ENCODE results near the gene ZNF292. TPM values are rescaled to one million over a fixed set of nuclear protein-coding genes. Genes with fewer than 3 reads are reported as not detected.

Gene ZNF292
- total RNA-seq, 1 donor from 2014 or later = 28.2 TPM

GRCh38 chr6:87264481-87264880, 109.1 kb downstream of the ZNF292 start:
- H3K27me3 ChIP-seq (ENCODE audit: low read depth) = no peaks in the 10 kb centered on the region
- no peaks in the 10 kb centered on the region for H3K9me3 ChIP-seq (replicated peaks)
- DNase-seq = no peak
- no peak overlapping the region for H3K27ac ChIP-seq (replicated peaks)
- intact Hi-C loops (cut with micrococcal nuclease) = no loop called here
- no peak for TF ChIP-seq CTCF (IDR thresholded peaks at IDR 0.05; ENCODE audit: borderline replicate concordance)
- no peaks in the 10 kb centered on the region for H3K36me3 ChIP-seq
- no peaks in the 10 kb centered on the region for H3K4me1 ChIP-seq
- no peak overlapping the region for H3K4me3 ChIP-seq

GRCh38 chr6:87274660-87275274, 119.4 kb downstream of the ZNF292 start:
- Histone ChIP-seq H3K4me1 (peaks cover 18% of the 10 kb centered on the region), H3K4me3 (no peak overlapping the region), H3K9me3 (replicated peaks) (no peaks in the 10 kb centered on the region), H3K27me3 (ENCODE audit: low read depth) (no peaks in the 10 kb centered on the region), H3K27ac (replicated peaks) (no peak overlapping the region), H3K36me3 (no peaks in the 10 kb centered on the region)
- no peak for DNase-seq
- no peak for TF ChIP-seq CTCF (IDR thresholded peaks at IDR 0.05; ENCODE audit: borderline replicate concordance)
- intact Hi-C loops (cut with micrococcal nuclease) = no loop called here

GRCh38 chr6:87276624-87277023, 121.3 kb downstream of the ZNF292 start:
- Histone ChIP-seq H3K4me3 (no peak overlapping the region), H3K27ac (replicated peaks) (no peak overlapping the region), H3K9me3 (replicated peaks) (no peaks in the 10 kb centered on the region), H3K4me1 (peaks cover 19% of the 10 kb centered on the region), H3K27me3 (ENCODE audit: low read depth) (no peaks in the 10 kb centered on the region), H3K36me3 (no peaks in the 10 kb centered on the region)
- DNase-seq = no peak
- TF ChIP-seq CTCF (IDR thresholded peaks at IDR 0.05; ENCODE audit: borderline replicate concordance) = no peak
- intact Hi-C loops (cut with micrococcal nuclease) = no loop called here

DNA sequence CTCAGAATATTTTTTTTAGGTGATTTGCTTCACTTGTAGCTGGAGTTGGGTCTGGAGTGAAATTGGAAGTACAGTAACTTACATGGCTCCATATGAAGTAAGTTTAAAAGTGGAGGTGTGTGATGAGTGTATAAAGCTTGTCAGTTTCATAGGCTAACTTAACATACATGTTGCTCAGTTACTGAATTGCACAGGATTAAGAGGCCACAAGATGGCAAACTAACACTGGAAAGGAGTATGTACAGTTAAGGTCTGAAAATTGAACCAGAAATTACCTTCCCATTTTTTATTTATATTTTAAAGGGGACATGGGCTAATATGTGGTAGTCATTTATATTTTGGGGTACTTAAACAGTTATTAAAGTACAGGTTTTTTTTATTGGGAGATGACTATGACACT, 121.8 kb downstream of the ZNF292 start:
- no peak overlapping the region for H3K27ac ChIP-seq (replicated peaks)
- no peak overlapping the region for H3K4me3 ChIP-seq
- no peaks in the 10 kb centered on the region for H3K9me3 ChIP-seq (replicated peaks)
- no peaks in the 10 kb centered on the region for H3K27me3 ChIP-seq (ENCODE audit: low read depth)
- TF ChIP-seq CTCF (IDR thresholded peaks at IDR 0.05; ENCODE audit: borderline replicate concordance) = peak; percentile 29
- intact Hi-C loops (cut with micrococcal nuclease) = no loop called here
- DNase-seq = no peak
- H3K4me1 ChIP-seq = peaks cover 22% of the 10 kb centered on the region
- no peaks in the 10 kb centered on the region for H3K36me3 ChIP-seq

GRCh38 chr6:87279196-87279595, 123.8 kb downstream of the ZNF292 start:
- Histone ChIP-seq H3K27ac (replicated peaks) (no peak overlapping the region), H3K4me3 (no peak overlapping the region), H3K36me3 (no peaks in the 10 kb centered on the region), H3K4me1 (peaks cover 14% of the 10 kb centered on the region), H3K27me3 (ENCODE audit: low read depth) (no peaks in the 10 kb centered on the region), H3K9me3 (replicated peaks) (no peaks in the 10 kb centered on the region)
- intact Hi-C loops (cut with micrococcal nuclease) = no loop called here
- TF ChIP-seq CTCF (IDR thresholded peaks at IDR 0.05; ENCODE audit: borderline replicate concordance) = no peak
- DNase-seq = no peak
